Right hindlimb (tissue), 1 donor: ENCODE data around the gene ALG1L2.
"Not testable (repeated sequence)": the region's sequence is repeated elsewhere in the genome, so short reads cannot be mapped to it uniquely, and the experiment has no call there.

Experiments
- DNase-seq: peaks from one replicate; pipeline ENCODE4 v3.0.0-alpha.2; 2018

The ALG1L2 gene

DNA sequence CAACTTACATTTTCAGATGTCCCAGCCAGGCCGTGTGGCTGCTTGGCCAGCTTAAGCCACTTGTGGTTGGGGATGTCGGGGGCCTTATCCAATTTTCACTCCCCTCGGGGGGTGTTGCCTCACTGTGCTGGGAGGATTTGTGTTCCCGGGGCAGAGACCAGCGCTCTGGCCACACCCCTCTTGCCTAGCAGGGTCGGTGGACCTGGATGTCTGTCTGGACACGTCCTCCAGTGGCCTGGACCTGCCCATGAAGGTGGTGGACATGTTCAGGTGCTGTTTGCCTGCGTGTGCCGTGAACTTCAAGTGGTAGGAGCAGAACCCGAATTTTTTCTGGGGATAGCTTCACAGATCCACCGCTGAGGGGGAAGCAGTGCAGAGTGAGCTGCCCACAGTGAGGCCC, 14.2 kb downstream of the ALG1L2 start:
- DNase-seq: peak; percentile 61

DNA sequence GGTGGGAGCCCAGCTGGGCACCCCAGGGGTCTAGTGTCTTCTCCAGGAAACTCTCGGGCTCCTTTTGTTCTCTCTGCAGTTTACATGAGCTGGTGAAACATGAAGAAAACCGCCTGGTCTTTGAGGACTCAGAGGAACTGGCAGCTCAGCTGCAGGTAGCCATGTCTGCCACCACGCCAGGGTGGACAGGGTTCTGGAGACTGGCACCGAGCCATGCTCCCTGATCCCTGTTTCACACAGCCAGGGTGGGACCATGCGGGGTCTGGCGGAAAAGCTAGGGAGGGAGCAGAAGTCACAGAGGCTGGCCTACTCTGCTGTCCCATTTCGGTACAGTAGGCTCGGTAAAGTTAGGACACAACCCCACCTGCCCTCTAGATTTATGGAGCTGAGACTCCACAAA, 15.5 kb downstream of the ALG1L2 start:
- DNase-seq: not testable (repeated sequence)

DNA sequence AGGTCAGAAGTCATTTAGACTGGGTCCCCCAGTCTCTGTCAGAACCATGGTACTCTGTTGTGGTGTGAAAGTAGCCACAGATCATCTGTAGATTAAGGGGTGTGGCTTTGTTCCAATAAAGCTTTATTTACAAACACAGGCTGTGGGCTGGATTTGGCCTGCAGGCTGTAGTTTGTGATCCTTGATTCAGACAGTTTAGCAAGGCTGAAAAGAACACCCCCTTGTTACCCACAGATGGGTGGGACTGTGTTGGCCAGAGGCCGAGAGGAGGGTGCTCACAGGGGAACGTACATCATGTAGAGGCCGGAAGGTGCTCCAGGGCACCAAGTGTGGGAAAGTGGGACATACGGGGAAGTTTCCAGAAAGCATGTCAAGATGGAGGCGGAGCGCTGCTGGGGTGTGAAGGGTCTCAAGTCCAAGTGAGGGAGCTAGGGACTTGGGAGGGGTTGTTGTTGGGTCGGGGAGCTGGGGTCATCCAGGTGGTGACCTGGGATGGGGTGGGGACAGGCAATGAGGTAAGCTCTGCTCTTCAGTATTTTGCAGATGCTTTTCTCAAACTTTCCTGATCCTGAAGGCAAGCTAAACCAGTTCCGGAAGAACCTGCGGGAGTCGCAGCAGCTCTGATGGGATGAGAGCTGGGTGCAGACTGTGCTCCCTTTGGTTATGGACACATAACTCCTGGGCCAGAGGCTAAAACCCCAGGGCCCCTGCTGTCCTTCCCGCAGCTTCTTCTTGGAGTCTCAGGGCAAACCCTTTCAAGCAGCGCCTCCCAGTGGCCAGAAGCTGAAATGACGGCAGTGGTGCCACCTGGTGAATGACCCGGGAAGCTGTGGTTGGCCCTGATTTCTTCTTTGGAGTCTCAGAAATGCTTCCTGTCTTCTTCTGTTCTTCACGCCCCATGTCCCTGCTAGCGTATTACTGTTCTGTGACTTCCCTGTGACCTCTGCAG, 16.3 kb downstream of the ALG1L2 start:
- DNase-seq: not testable (repeated sequence)

DNA sequence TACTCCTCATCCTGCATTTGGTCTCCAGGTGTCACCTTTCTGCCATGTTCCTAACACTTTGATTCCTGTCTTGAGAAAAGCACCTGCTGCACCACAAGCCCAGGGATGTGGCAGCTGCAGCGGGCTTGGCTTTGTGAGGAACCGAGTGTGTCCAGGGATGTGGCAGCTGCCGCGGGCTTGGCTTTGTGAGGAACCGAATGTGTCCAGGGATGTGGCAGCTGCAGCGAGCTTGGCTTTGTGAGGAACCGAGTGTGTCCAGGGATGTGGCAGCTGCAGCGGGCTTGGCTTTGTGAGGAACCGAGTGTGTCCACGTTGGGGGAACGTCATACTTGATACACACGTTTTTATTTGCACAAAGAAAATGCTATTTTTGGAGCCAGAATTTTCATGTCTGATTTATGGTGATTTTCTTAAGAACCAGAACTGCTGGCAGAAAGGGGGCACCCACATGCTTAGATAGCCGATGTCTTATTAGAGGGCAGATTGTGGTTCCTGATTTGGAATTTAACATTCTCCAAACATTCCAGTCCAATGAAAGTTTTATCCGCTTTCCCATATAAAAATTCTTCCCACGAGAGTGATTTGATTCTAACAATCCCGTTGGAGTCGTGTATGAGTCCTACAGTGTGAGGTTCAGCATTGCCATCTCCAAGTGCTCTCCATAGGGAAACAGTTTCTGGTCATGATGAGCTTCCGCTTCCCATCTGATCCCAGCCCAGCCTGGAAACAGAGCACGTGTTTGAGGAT, 17.2 kb downstream of the ALG1L2 start:
- peak; percentile 65 for DNase-seq

DNA sequence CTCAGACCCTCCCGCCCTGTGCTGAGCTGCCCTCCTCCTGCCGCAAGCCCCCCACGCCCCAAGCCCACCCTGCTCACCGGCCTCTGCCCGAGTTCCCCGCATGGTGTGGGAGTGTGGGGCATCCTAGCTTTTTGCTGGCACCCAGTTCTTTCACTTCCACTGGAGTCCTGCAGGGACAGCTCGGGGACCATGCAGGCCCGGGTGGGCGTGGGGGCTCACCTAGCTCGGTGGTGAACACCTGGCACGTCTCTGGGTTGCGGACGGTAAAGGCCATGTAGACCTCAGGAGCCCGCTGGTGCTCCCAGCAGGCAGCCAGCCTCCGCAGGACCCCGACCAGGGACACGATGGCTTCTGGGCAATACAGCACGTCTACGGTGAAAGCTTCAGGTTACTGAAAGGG, 20.9 kb downstream of the ALG1L2 start:
- not testable (repeated sequence) for DNase-seq

DNA sequence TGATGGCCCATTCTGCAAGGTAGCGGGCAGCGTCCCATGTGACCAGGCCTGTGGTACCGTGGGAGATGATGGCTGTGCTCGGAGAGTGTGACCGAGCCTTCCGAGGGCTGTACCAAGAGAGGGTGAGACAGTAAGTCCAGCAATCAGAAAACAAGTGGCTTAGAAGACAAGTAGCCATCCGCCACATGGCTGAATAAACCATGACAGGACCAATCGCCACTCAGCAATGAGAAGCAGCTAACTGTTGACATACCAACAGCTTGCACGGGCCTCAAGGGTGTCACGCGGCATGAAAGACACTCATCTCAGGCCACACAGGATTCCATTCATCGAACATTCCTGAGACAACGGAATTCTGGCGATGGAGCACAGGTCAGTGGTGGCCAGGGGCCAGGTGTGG, 22.6 kb downstream of the ALG1L2 start:
- DNase-seq: not testable (repeated sequence)

DNA sequence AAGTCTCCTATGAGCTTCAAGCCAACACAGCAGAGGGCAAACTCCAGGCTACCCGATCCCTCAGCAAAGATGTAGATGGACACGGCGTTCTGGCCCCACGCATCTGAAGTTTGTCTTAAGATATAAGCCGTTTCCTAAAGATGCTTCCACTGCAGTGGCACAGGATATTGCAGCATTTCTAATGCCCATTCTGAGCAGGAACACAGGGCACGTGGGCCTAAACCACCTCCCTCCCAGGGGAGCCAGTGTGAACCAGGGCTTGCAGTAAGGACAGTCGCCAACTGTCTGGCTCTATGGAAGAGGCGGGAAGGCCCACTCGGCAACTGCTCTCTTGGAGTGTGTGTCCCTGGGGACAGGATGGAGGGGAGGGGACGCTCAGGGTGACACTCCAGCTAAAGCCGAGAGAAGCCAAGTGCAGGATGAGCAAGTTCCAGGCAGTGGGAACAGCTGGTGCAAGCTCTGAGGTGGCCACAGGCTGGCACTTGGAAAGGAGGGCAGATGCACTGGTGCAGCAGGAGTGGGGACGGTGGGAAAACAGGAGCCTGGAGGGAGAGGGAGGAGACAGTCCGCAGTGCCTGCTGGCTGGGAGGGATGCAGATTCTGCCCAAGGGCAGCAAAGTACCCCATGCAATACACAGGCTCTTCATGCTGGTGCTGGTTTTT, 25.8 kb downstream of the ALG1L2 start:
- not testable (repeated sequence) for DNase-seq

DNA sequence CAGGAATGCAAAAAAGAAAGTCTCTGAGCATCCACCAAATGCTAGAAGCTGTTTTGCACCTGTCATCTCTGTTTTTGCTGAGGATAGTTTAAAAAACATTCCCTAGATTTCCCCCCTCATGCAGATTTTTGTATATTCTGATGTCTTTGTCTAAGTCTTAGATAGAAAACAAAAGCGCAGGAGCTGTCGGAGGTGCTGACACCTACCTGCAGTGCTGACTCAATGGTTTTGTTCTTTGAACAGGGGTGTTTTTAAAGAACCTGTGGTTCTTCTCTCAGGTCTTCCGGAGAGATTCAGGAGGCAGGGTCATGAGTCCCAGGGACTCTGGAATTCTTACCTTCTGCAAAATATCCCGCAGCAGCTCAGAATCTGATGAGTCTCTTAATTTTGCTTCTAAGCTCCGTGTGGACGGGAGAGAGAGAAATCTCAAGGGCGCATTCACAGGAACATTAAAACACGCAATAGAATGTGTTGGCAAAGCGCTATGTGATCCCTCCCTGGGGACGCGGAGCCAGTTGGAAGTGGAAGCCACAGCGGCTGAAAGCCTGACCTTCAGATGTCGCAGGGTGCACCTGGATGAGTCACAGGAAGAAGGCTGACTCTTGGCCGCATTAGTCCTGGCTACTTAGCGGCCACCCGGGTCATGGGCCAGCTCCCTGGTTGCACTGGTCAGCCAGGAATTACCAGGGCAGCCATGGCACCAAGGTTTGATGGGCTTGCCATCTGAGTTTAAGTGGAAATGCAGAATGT, 27.4 kb downstream of the ALG1L2 start:
- not testable (repeated sequence) for DNase-seq

DNA sequence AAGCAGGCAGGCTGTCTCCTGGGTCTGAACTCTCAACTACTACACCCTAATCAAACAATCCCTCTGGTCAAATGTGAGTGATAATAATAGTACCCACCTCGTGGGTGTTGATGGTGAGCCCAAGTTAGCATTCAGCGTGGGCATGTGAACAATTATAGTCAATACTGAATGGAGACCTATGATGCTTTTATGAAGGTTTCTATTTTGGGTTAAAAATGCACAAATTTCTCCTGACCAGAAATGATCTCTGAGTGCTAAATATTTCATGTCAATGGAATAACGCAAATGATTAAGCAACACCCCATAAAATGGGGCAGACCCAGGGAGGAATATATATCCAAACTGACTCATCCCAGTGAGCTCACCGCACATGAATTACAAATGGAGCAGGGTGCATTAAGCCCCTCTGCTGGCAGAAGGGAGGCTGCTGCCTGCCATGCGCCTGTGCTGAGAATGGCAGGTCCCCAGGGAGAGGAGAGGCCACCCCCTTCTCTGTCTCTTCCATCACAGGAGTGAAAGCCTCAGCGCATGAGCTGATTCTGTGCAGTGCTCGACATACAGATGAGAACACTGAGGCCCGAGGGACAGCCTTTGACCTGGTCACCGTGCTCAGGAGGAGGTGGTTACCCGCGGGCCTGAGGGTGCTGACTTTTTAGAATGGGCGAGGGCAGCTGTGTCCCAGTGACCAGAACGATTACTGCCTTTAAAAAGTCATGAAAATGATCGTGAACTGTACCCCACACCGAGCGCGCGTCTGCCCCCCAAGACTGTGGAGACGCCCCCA, 28.9 kb downstream of the ALG1L2 start:
- peak; percentile 42 for DNase-seq

DNA sequence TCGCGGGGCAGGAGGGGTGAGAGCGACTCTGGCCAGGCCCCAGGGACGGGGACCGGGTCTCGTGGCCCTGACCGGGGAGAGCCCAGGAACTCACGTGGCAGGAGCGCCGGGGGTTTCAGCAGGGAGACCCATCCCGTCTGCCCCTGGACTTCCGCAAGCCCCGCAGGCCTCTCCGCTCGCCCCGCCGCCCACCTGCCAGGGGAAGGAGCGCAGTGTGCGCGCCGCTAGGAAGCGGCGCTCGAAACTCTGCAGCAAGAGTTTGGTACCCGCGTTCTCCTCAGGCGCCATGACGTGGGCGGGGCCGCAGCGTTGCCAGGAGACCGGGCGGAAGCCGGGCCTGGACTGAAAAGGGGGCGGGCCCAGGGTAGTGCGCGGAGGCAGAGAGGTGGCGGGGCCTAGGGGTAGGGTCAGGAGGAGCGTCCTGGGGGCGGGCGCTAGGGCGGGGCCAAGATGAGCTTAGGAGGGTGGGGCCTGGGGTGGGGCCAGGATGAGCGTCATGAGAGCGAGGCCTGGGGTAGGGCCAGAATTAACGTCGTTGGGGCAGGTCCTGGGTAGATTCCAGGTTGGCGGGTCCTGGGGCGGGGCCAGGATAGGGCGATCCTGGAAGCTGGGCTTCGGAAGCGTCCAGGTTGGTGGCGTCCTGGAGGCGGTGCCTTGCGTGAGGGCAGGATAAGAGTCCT, 29.7 kb downstream of the ALG1L2 start:
- peak; percentile 99 for DNase-seq

DNA sequence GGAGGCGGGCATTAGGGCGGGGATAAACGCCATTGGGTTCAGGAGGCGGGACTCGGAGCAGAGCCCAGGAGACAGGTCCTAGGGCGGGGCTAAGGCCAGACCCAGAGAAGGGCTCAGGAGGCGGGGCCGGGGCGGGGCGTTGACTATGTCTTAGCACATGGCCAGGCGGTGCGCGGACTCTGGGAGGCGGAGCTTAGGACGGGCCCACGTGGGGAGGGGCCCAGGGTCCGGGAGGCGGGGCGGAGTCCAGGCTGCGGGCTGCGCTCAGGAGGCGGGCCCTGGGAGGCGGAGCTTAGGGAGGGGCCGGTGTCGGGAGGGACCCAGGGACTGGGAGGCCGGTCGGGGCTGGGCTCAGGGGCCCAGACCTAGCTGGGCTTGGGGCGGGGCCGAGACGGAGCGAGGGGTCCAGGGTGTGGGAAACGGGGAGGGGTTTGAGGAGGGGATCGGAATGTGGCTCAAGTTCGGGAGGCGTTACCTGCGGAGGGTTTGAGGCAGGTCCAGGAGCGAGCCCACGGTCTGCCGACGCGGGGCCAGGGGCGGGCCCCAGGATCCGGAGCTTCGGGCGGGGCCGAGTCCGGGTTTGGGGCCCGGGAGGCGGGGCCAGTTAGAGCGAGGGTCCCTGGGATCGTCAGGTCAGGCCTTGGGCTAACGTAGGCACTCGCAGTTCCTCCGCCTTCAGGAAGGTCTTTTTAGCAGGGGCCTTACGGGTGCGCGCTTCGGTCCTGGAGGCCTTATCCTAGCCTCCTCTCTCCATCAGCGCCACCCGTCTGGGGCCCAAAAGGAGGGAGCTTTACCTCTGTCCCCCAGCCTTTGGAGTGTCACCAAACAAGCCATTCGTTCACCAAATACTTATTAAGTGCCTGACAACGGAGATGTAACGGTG, 30.5 kb downstream of the ALG1L2 start:
- peak; percentile 99 for DNase-seq

DNA sequence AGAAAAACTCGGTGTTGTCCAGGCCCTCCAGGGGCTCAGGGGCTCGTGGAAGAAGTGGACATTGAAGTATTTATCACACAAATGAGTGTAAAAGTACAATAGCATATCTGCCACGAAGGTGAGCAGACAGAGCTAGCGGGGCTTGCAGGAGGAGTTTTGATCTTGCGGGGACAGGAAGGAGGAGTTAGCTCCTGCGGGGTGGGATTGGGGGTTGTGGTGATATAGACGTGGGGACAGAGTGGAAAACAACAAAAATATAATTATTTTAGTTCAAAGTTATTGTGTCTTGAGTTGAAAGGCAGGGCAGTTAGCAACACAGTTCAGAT, 31.1 kb downstream of the ALG1L2 start:
- not testable (repeated sequence) for DNase-seq

DNA sequence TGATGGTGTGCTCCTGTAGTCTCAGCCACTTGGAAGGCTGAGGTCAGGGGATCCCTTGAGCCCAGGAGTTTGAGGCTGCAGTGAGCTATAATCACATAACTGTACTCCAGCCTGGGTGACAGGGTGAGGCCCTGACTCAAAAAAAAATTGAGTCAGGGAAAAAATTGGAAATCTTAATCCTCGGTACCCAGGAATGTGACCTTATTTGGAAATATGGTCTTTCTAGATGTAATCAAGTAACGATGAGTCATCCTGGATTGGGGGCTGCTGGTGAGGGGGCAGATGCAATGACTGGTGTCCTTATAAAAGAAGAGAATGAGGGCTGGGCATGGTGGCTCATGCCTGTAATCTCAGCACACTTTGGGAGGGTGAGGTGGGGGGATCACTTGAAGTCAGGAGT, 33.8 kb downstream of the ALG1L2 start:
- not testable (repeated sequence) for DNase-seq

DNA sequence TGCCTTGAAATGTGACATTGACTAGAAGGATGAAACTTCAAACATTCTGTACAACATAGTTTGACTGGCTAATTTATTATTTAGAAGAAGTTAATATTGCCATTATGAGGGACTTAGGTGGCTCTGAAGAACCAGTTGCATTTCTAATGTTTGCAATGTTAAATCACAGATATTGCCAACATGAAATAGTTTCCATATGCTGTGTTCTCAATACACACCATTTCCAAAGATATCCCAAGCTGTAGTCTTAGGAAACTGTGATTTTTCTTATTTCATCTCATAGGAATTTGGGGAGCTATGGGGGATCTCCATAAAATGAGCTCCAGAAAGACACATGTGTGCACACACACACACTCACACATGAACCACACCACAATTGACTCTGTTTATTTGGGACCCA, 36.3 kb downstream of the ALG1L2 start:
- no peak for DNase-seq

DNA sequence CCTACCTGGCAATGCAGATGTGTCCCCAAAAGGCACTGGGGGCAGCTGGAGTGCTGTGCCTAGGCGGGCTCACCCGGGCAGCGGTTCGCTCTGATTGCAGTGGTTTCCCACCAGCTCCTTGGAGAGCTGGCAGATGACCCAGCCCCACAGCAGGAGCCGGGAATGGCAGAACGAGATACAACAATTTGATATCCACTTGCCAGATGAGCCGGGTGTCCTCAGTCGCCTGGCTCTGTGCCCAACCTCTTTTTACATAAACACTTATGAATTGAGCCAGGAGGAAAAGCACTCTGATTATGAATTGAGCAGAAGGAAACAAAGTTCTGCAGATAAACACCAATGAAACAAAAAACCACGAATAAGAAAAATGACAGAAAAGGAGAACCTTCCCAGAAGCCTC, 38.2 kb downstream of the ALG1L2 start:
- DNase-seq: not testable (repeated sequence)

DNA sequence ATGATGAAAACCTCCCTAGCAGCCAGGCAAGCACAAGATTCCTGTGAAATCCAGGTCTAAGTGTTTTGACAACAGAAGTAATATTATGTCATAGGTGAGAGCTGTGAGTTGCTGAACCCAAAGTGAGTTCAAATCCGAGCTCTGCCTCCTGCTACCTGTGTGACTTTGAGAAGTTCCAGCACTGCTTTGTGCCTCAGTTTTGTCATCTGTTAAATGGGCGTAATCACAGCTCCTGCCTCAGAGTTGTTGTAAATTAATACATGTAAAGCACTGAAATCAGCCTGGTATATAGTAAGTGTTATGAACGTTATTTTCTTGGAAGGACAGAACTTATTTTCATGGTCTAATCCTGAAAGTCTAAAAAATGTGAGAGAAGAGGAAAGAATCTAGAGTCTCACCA, 38.7 kb downstream of the ALG1L2 start:
- DNase-seq: not testable (repeated sequence)

DNA sequence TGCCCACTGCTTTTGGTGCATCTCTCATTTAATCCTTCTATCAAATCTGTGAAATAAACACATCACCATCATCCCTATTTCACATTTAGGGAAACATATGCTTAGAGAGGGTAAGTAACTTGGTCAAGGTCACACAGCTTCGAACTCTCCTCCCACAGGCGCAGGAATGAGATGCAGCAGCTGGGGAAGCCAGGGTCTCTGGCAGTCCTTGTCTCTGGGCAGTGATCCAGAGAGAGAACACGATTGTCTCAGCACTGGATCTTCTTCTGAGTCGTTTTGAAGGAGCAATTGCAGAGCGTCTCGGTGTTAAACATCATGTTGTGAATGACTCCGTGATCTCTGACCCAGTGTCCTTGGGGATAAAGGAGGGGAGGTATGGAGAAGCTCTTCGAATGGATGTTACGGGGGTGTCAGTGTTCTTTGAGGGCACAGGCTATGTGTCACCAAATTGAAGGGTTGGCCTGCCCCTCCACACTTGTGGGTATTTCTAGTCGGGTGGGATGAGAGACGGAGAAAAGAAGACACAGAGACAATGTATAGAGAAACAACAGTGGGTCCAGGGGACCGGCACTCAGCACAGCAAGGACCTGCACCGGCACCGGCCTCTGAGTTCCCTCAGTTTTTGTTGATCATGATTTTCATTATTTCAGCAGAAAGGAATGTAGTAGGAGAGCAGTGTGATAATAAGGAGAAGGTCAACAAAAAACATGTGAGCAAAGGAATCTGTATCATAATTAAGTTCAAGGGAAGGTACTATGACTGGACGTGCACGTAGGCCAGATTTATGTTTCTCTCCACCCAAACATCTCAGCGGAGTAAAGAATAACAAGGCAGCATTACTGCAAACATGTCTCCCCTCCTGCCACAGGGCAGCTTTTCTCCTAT, 41.5 kb downstream of the ALG1L2 start:
- DNase-seq: peak; percentile 26

DNA sequence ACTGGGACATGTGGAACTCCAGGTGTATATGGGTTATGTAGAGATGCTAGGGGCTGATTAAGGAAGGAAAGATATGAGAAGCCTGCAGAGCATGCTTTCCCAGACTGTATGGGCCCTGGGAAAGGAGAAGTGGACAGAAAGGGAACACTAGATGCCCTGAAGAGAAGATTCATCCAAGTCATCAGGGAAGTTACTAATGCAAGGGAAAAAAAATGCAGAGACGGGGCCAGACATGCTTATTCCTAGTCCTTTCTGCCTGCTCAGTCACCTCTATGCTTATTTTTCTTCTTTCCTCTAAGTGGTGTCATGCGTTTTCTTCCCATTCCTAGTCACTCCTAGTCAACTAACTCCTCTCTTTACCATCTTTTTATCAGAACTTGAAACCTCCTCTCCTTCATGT, 43.8 kb downstream of the ALG1L2 start:
- not testable (repeated sequence) for DNase-seq

DNA sequence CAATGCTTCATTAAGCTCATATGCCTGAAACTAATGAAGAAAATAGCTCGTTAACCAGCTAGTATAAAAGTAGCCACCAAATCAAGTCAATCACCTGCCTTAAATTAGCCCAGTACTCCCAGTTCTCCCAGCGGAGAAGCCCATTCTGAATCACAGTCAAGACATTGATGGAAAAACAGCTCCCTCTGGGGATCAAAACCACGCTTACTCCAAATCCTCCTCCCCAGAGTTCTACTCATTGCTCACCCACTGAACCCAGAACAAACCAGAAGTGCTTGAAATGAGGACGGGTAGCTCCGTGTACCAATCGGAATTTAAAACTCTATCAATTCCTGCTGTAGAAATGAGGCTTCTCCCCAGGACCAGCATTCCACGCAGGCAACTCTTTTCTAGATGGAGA, 54.7 kb downstream of the ALG1L2 start:
- DNase-seq: not testable (repeated sequence)
